Measurements from ENCODE around the gene NT5DC1.

The NT5DC1 gene

DNA sequence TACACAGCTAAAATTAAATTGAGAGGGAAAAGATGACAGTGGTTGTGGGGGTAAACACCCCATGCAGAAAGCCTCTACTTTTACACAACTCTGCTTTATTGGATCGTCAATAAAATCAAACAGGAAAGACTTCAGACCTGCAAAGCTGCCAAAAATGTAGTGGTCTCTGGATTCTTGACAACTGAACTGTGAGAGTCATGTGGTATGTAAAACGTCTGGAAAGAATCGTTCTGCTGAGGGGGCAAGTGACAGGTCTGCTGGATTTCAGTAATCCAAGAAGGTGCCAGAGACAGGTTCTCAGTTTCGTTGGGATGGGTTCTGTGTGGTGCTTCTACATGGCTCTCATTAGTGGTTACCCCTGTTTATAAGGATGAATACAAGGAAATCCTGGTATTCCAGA, 89.9 kb downstream of the NT5DC1 start:
- no peak for TF ChIP-seq CTCF (IDR thresholded peaks at IDR 0.05; ENCODE audit: extremely low read depth, insufficient read depth, missing control alignments)
- no peak for DNase-seq (ENCODE audit: low spot score)
- in situ Hi-C loops (cut with MboI; ENCODE audit: low pct_unique_long_range_greater_than_20kb, low sequenced_read_pairs, unreplicated experiment), result no loop called here

DNA sequence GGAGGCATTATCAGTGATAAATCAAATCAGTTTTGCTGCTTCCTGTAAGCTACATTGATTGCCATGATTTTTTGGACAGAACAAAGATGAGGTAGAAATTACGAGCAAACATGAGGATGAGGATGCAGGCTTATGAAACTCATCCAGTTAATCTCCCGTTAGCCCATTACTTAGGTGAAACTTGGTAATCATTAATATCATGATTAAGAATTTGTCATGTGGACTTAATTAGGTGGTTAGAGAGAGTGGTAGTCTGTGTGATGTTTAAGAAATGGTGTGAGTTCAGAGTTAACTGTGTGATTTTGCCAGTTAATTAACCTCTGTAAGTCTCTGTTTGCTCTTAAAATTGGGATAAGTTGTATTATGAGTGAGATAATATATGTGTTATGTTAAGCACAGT, 91.2 kb downstream of the NT5DC1 start:
- no peak for DNase-seq (ENCODE audit: low spot score)
- no peak for TF ChIP-seq CTCF (IDR thresholded peaks at IDR 0.05; ENCODE audit: extremely low read depth, insufficient read depth, missing control alignments)
- in situ Hi-C loops (cut with MboI; ENCODE audit: low pct_unique_long_range_greater_than_20kb, low sequenced_read_pairs, unreplicated experiment), result no loop called here

DNA sequence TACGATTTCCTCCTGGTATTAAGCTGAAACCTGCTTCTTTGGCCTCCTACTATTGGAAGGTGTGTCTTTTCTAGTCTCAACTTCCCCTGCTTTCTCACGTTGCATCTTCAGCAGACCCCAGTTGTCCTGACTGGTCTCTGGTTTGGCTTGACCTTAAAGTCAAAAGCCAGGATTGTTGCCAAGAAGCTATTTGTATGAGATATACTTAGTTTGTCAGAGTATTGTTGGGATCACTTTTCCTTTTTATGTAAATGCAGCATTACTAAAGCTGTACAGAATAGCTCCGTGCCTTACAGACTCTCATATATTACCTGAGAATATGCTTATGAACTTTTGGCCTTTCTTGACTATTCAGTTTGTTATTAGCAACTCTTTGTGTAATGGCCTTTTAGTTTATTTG, 92.1 kb downstream of the NT5DC1 start:
- no peak for TF ChIP-seq CTCF (IDR thresholded peaks at IDR 0.05; ENCODE audit: extremely low read depth, insufficient read depth, missing control alignments)
- in situ Hi-C loops (cut with MboI; ENCODE audit: low pct_unique_long_range_greater_than_20kb, low sequenced_read_pairs, unreplicated experiment), result no loop called here
- no peak for DNase-seq (ENCODE audit: low spot score)

GRCh38 chr6:116196841-116197240, 96.2 kb downstream of the NT5DC1 start:
- in situ Hi-C loops (cut with MboI; ENCODE audit: low pct_unique_long_range_greater_than_20kb, low sequenced_read_pairs, unreplicated experiment), result no loop called here
- no peak for TF ChIP-seq CTCF (IDR thresholded peaks at IDR 0.05; ENCODE audit: extremely low read depth, insufficient read depth, missing control alignments)
- DNase-seq (ENCODE audit: low spot score), result no peak

- DNase-seq (ENCODE audit: low spot score), result no peak
- in situ Hi-C loops (cut with MboI; ENCODE audit: low pct_unique_long_range_greater_than_20kb, low sequenced_read_pairs, unreplicated experiment), result no loop called here
- TF ChIP-seq CTCF (IDR thresholded peaks at IDR 0.05; ENCODE audit: extremely low read depth, insufficient read depth, missing control alignments), result no peak
Observed at GRCh38 chr6:116200619-116201249, 100.1 kb downstream of the NT5DC1 start.

GRCh38 chr6:116201538-116201937, 100.9 kb downstream of the NT5DC1 start:
- DNase-seq (ENCODE audit: low spot score), result no peak
- in situ Hi-C loops (cut with MboI; ENCODE audit: low pct_unique_long_range_greater_than_20kb, low sequenced_read_pairs, unreplicated experiment), result no loop called here
- TF ChIP-seq CTCF (IDR thresholded peaks at IDR 0.05; ENCODE audit: extremely low read depth, insufficient read depth, missing control alignments), result no peak

DNA sequence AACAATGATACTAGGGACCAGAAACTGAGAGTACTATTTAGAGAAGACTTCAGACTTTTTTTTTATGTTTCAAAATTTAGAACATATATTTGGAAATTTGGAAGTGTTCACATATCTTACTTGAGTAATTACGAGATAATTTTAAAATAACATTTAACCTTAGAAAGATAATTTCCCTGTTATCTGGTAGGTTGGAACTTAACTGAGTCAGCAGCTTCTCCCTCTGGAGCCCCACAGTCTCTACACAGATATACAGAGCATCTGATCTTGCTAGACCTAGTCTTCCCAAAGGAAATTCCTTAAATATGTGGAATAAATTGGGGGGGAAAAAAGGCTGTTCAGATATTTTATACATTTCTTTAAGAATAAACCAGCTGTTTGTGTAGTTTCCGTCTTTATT, 104.6 kb downstream of the NT5DC1 start:
- no peak for DNase-seq (ENCODE audit: low spot score)
- in situ Hi-C loops (cut with MboI; ENCODE audit: low pct_unique_long_range_greater_than_20kb, low sequenced_read_pairs, unreplicated experiment), result no loop called here

More for the DNA sequence above, 104.6 kb downstream of the NT5DC1 start:
- no peak for TF ChIP-seq CTCF (IDR thresholded peaks at IDR 0.05; ENCODE audit: extremely low read depth, insufficient read depth, missing control alignments)
